GM12878 (cell line): Measurements from ENCODE around the gene CCNI. TPM values are rescaled to one million over a fixed set of nuclear protein-coding genes. Genes with fewer than 3 reads are reported as not detected.

Experiments used
- ATAC-seq: fragments of 200-7000 bp; cut with Tn5 transposase; 3 replicates; pipeline ENCODE4 v1.9.1; 2020; ENCODE audit warnings: mild to moderate bottlenecking, moderate library complexity
- BruUV-seq: library from RNA; stranded (reverse); fragments of 400-500 nt; replicated peaks from 2 replicates; lab custom pipeline; 2021; lab: Mats Ljungman, UMichigan
- CTCF ChIA-PET: fragments of 300-600 bp; sonication (Branson Sonifier 250); formaldehyde crosslinking; extraction: SDS; loops from one replicate; lab custom pipeline; 2021; ENCODE audit warnings: inconsistent platforms; lab: Yijun Ruan, JAX
- POLR2A ChIA-PET: fragments of 350-600 bp; formaldehyde crosslinking; extraction: SDS; loops from one replicate; lab custom pipeline; 2021; ENCODE audit warnings: inconsistent platforms; lab: Charles Lee
- RAD21 ChIA-PET: fragments of 300-600 bp; sonication (Branson Sonifier 250); formaldehyde crosslinking; loops from one replicate; lab custom pipeline; 2023; ENCODE audit warnings: antibody characterized with exemption; ENCODE audit not compliant: unreplicated experiment; lab: Charles Lee
- SMC1A ChIA-PET: fragments of 300-600 bp; sonication (Branson Sonifier 250); formaldehyde crosslinking; loops from one replicate; lab custom pipeline; 2023; ENCODE audit not compliant: unreplicated experiment, uncharacterized antibody; lab: Charles Lee
- DNase-seq: peaks from one replicate; pipeline ENCODE4 v3.0.0-alpha.2; 2011; ENCODE audit warnings: low read depth, low spot score
- FAIRE-seq: peaks from 3 replicates; lab custom pipeline; 2011; peaks lifted over from hg19 to GRCh38; lab: Jason Lieb, UNC
- H2AFZ ChIP-seq: 2 replicates; pipeline ENCODE4 v1.6.0; 2011; ENCODE audit warnings: low read depth, low read length, control low read depth; ENCODE audit not compliant: control insufficient read depth
- H3K27ac ChIP-seq: 2 replicates; pipeline ENCODE4 v1.5.1; 2011; ENCODE audit warnings: control low read depth; ENCODE audit not compliant: control insufficient read depth, insufficient read depth
- H3K27me3 ChIP-seq, 2 experiments: replicated peaks in 1 of 2; 2 replicates each; pipeline versions ENCODE4 v1.6.0 to v1.6.1; 2011; ENCODE audit warnings: low read length in 1 of 2; ENCODE audit not compliant: control insufficient read depth in 2 of 2, insufficient read depth in 2 of 2
- H3K36me3 ChIP-seq, 2 experiments: 2 replicates each; pipeline ENCODE4 v1.5.1; 2011; ENCODE audit warnings: low read length in 1 of 2; ENCODE audit not compliant: control insufficient read depth in 2 of 2, insufficient read depth in 2 of 2
- H3K4me1 ChIP-seq: 2 replicates; pipeline ENCODE4 v1.6.1; 2011; ENCODE audit warnings: mild to moderate bottlenecking, low read length, moderate library complexity, mixed read lengths; ENCODE audit not compliant: control insufficient read depth, insufficient read depth
- H3K4me2 ChIP-seq: 2 replicates; pipeline ENCODE4 v1.6.0; 2011; ENCODE audit warnings: control low read depth; ENCODE audit not compliant: control insufficient read depth, insufficient read depth
- H3K4me3 ChIP-seq: fragments of 200-600 bp; sonication (generic); 2 replicates; pipeline ENCODE4 v1.5.1; 2016
- H3K79me2 ChIP-seq: 2 replicates; pipeline ENCODE4 v1.6.0; 2011; ENCODE audit warnings: low read length; ENCODE audit not compliant: control insufficient read depth, insufficient read depth
- H3K9ac ChIP-seq: 2 replicates; pipeline ENCODE4 v1.8.0; 2011; ENCODE audit warnings: low read length, control low read depth, mixed read lengths; ENCODE audit not compliant: control insufficient read depth, insufficient read depth
- H3K9me3 ChIP-seq: replicated peaks from 3 replicates; pipeline ENCODE4 v1.5.1; 2011; ENCODE audit warnings: mild to moderate bottlenecking, low read length; ENCODE audit not compliant: control insufficient read depth, insufficient read depth
- H4K20me1 ChIP-seq: 2 replicates; pipeline ENCODE4 v1.6.0; 2011; ENCODE audit not compliant: control insufficient read depth, insufficient read depth
- BCL11A ChIP-seq: IDR thresholded peaks from 2 replicates; pipeline ENCODE4 v1.6.1; 2011; ENCODE audit warnings: low read depth, low read length
- CBX3 ChIP-seq: fragments of 200-600 bp; sonication (generic); IDR thresholded peaks from 2 replicates; pipeline ENCODE4 v1.6.1; 2016; ENCODE audit warnings: low read depth, borderline replicate concordance
- ETV6 ChIP-seq, 2 experiments: fragments of 450-650 bp in 1 of 2; IDR thresholded peaks in 1 of 2; conservative IDR thresholded peaks in 1 of 2; 2 replicates each; pipeline ENCODE4 v1.6.1; 2014; ENCODE audit warnings: antibody characterized with exemption in 1 of 2, borderline replicate concordance in 1 of 2, low read depth in 1 of 2, mild to moderate bottlenecking in 1 of 2, moderate library complexity in 1 of 2
- FOS ChIP-seq: IDR thresholded peaks from 3 replicates; pipeline ENCODE4 v1.6.1; 2011; ENCODE audit warnings: borderline replicate concordance; ENCODE audit not compliant: insufficient read length; ENCODE audit errors: extremely low read depth
- HDAC2 ChIP-seq: fragments of 200-600 bp; sonication (generic); IDR thresholded peaks from 2 replicates; pipeline ENCODE4 v1.6.1; 2017
- IRF4 ChIP-seq: IDR thresholded peaks from 2 replicates; pipeline ENCODE4 v1.6.1; 2011; ENCODE audit warnings: low read depth, low read length
- JUNB ChIP-seq: IDR thresholded peaks from 2 replicates; pipeline ENCODE4 v1.6.1; 2016; ENCODE audit warnings: antibody characterized with exemption, mild to moderate bottlenecking
- NFIC ChIP-seq: IDR thresholded peaks from 2 replicates; pipeline ENCODE4 v1.6.1; 2012; ENCODE audit warnings: low read depth, mild to moderate bottlenecking, inconsistent platforms, low read length, moderate library complexity
- NFYB ChIP-seq: IDR thresholded peaks from 2 replicates; pipeline ENCODE4 v1.6.1; 2011; ENCODE audit warnings: low read depth, mild to moderate bottlenecking, low read length, improper control_type of control experiment, moderate library complexity; ENCODE audit not compliant: insufficient read depth
- POLR2AphosphoS5 ChIP-seq: IDR thresholded peaks from 2 replicates; pipeline ENCODE4 v1.6.1; 2011; ENCODE audit warnings: mild to moderate bottlenecking, low read length, inconsistent platforms
- RUNX3 ChIP-seq: IDR thresholded peaks from 2 replicates; pipeline ENCODE4 v1.6.1; 2012; ENCODE audit warnings: low read length, inconsistent platforms
- SRF ChIP-seq, 2 experiments: IDR thresholded peaks; 2 replicates each; pipeline ENCODE4 v1.6.1; 2011; ENCODE audit warnings: low read depth in 2 of 2, low read length in 2 of 2, mild to moderate bottlenecking in 1 of 2, moderate library complexity in 1 of 2
- ZNF207 ChIP-seq: fragments of 450-650 bp; IDR thresholded peaks from 2 replicates; pipeline ENCODE4 v1.6.1; 2014; ENCODE audit warnings: antibody characterized with exemption, mild to moderate bottlenecking, borderline replicate concordance
- ZNF274 ChIP-seq: IDR thresholded peaks from one replicate; pipeline ENCODE4 v1.8.0; 2011; ENCODE audit not compliant: insufficient read length, insufficient read depth
- WGBS: methylation state at CpG from one replicate; pipeline ENCODE4 v1.1.6; 2016; ENCODE audit warnings: low lambda C conversion rate; ENCODE audit not compliant: insufficient replicate concordance, insufficient coverage; ENCODE audit errors: missing lambda C conversion rate; 5-methylcytosine and 5-hydroxymethylcytosine counted together
- in situ Hi-C: fragments of 300-500 bp; cut with MboI; formaldehyde crosslinking; loops from 9 replicates; pipeline ENCODE4 v1.14.3; 2018; ENCODE audit warnings: mixed read lengths
- intact Hi-C: fragments of 100-400 bp; cut with micrococcal nuclease; formaldehyde crosslinking; loops from one replicate; pipeline ENCODE4 v1.14.2; 2022; ENCODE audit not compliant: unreplicated experiment
- polyA plus RNA-seq, 11 experiments: library from polyadenylated mRNA; depleted of rRNA in 4 of 11; unstranded in 6 of 11; stranded (reverse) in 5 of 11; fragments of >200 nt; fragmentation: Nextera tagmentation in 4 of 11; fragmentation: Illumina TruSeq in 1 of 11; extraction: Ambion mirVana in 4 of 11; extraction: Trizol in 1 of 11; gene quantifications; 1 replicate in 1 of 11; 2 replicates in 10 of 11; pipeline versions ENCODE4 v1.2.1 to v1.2.3, GENCODE V29; 2011 to 2016; ENCODE audit warnings: inconsistent platforms in 2 of 11, missing spikeins in 2 of 11, low read depth in 1 of 11
- total RNA-seq, 4 experiments: library from RNA; depleted of rRNA in 3 of 4; stranded (reverse); fragments of >200 nt in 3 of 4; fragmentation: Illumina TruSeq in 1 of 4; extraction: Trizol in 1 of 4; gene quantifications; 2 replicates each; pipeline versions ENCODE4 v1.2.1 to v1.2.3, GENCODE V29; 2013 to 2021
- TF ChIP-seq, protein P1 (sequence below): IDR thresholded peaks from 2 replicates; pipeline ENCODE4 v1.6.1; 2011; ENCODE audit warnings: low read depth, low read length, improper control_type of control experiment, borderline replicate concordance

The CCNI gene
- total and polyA plus RNA-seq, 10 of the 15 experiments (the other 5 are each of a cell fraction or from before 2014, with no cell fraction given) = 70.6 to 178 (median 105) TPM

DNA sequence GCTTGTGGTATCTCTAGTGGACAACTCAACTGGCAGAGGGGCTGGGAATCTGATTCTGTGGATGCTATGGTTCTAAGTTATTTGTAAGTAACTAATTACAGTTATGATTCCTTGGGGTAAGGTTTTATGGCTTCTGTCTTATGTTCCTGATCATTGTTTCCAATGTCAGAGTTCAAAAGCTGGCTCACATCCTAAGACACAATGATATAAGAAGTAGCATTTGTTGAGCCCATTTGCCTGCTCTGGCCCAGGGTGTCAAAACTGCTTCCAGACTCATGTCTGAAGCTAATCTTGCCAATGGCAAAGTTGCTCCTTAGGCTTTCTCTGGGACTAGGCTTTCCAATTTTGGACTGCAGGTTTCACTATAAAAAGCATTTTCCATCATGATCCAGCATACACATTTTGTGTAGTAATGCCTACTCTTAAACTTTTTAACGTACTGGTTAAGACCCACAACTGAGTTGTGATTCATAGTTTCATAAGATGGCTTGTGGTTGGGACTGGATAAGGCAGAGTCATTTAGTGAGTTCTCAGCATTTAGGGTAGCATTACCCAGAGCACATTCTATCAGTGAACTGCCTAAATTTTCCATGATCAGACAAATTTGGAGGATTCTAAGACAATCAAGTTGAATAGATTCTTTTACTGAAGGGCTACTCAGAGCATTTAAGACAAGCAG, 50.0 kb downstream of the CCNI start:
- WGBS = 4% methylated on average over 1 of the region's 1 CpG
- H3K79me2 ChIP-seq = no peaks in the 10 kb centered on the region
- intact Hi-C loops (no loop called here), in situ Hi-C loops (no loop called here)
- peaks cover 6% of the 10 kb centered on the region for H3K4me1 ChIP-seq
- H3K9ac ChIP-seq = no peak overlapping the region
- no peak overlapping the region for H3K4me2 ChIP-seq
- peak; percentile 7 for DNase-seq
- no peaks in the 10 kb centered on the region for H4K20me1 ChIP-seq
- no peak overlapping the region for H2AFZ ChIP-seq
- peak; percentile 38 for FAIRE-seq
- peaks cover 8 to 51% of the 10 kb centered on the region in 2 experiments for H3K36me3 ChIP-seq
- no peak overlapping the region for H3K4me3 ChIP-seq
- ATAC-seq = peak; percentile 88
- SMC1A ChIA-PET = interaction anchor here (1.4 kb wide), 1 partner anchor 32 kb away, joined by 4 read pairs; no protein-coding TSS in a partner anchor
- H3K27ac ChIP-seq = no peak overlapping the region
- H3K27me3 ChIP-seq = no peaks in the 10 kb centered on the region
- POLR2A ChIA-PET = no interaction called here
- RAD21 ChIA-PET = no interaction called here
- CTCF ChIA-PET = no interaction called here
- TF ChIP-seq ZNF207 (no peak), FOS (no peak), POLR2AphosphoS5 (no peak), SRF (IDR thresholded peaks at IDR 0.05; ENCODE audit: low read depth in 2 of 2, low read length in 2 of 2) (no peak), ZNF274 (no peak), HDAC2 (no peak), NFIC (peak; percentile 67; the same call in 1 of the 2 replicates), NFYB (no peak), BCL11A (peak; percentile 56; the same call in 1 of the 2 replicates), CBX3 (no peak), RUNX3 (peak; percentile 94), IRF4 (peak; percentile 84), ETV6 (conservative IDR thresholded peaks at IDR 0.05 in 1 of 2, IDR thresholded peaks at IDR 0.05 in 1 of 2; ENCODE audit: borderline replicate concordance in 1 of 2, low read depth in 1 of 2) (0 out of 4 replicates have a peak, but pooled peaks of 1 of the 2 experiments have one; percentile 26), JUNB (peak; percentile 86)
- TF ChIP-seq, protein P1, sequence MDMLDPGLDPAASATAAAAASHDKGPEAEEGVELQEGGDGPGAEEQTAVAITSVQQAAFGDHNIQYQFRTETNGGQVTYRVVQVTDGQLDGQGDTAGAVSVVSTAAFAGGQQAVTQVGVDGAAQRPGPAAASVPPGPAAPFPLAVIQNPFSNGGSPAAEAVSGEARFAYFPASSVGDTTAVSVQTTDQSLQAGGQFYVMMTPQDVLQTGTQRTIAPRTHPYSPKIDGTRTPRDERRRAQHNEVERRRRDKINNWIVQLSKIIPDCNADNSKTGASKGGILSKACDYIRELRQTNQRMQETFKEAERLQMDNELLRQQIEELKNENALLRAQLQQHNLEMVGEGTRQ = no peak
- no peaks in the 10 kb centered on the region for H3K9me3 ChIP-seq
- BruUV-seq = no TSS peak
